Measurements from ENCODE around the gene ENC1.

The ENC1 gene

DNA sequence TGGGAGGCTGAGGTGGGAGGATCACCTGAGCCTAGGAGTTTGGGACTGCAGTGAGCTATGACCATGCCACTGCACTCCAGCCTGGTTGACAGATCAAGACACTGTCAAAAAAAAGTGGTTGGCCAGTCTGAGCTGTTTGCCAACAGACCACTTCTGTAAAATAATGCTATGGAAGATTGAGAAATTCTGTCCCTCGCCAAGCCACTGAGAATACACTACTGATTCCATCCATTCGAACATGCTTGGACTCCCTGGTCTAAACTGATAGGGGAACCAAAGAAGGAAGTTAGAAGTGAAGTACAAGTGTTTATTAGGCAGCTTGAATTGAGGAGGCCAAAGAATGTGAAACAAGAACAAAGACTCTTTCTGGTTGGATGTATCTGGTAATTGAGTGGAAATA, 27.2 kb downstream of the ENC1 start:
- no peak for DNase-seq (ENCODE audit: low read depth in 2 of 3, low spot score in 2 of 3)

DNA sequence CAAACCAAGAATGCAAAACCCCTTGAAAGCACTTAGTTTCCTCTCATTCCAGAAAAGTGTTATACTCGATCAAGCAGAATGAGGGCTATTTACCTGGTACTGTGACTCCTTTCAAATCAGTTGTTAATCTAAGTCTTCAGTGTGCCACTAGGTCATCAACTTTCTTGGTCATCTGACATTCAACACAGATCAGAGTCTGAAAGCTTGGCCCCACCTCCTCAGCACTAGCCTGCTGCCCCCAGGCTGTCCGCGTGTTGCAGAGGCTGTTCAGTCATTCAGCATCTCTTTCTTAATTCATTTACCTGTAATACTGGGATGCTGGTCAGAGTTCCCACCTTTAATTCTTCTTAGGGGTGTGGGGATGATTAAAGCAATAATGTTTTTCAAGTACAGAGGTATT, 28.5 kb downstream of the ENC1 start:
- no peak for DNase-seq (ENCODE audit: low read depth in 2 of 3, low spot score in 2 of 3)

DNA sequence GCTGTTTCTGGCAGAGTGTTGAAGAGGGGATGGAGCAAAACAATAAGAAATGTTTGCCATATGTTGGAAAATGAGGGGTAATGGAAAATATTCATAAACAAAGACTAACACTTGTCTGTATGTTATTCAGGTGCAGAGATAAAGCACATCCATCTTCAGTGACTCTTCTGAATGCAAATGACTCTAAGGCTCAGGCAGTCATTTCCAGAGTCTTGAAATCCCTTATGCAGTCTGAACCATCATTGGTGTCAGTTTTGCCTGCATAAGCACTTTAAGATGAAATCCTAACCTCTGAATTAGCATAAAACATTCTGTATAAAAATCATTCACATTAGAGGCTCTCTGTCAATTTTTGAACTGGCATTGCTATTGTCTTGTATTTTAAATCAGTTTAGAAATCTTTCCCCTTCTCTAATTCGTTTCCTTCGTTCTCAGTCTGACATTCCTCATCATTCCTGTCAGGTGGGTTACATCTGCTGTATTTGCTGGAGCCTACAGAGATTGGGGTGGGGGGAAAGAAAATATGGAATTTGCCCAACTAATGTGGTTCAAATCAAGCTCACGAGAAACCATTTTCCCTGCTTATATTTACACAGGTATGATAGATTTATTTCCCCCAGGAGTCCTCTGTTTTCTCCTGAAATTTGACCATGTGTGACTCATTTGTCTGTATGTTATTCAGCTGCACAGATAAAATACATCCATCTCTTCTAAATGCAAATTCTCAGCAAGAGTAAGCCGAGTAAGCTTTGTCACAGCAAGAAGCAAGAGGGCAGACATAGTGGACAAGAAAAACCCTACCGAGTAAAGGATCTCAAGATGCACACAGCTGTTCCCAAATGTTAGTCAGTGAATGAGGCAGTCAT, 31.6 kb downstream of the ENC1 start:
- DNase-seq (ENCODE audit: low read depth in 2 of 3, low spot score in 2 of 3): no peak

DNA sequence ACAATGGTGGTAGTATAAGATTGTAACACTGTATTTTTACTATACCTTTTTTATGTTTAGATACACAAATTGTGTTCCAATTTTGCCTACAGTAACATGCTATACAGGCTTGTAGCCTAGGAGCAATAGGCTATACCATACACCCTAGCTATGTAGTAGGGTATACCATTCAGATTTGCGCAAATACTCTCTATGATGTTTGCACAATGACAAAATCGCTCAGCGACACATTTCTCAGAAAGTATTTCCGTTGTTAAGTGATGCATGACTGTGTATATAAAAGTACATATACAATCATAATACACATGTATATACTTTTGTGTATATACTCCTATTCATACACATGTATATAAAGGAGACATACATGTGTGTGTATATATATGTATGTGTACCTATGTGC, 34.8 kb downstream of the ENC1 start:
- DNase-seq (ENCODE audit: low read depth in 2 of 3, low spot score in 2 of 3): no peak

DNA sequence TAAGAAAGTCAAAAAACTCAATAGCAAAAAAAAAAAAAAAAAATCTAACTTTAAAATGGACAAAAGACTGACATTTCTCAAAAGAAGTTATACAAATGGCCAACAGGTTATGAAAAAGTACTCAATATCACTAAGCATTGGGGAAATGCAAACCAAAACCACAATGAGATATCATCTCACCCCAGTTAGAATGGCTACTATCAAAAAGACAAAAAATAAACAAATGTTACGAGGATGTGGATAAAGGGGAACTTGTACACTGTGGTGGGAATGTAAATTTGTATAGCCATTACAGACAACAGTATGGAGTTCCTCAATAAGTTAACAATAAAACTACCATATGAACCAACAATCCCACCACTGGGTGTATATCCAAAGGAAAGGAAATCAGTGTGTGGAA, 37.2 kb downstream of the ENC1 start:
- no peak for DNase-seq (ENCODE audit: low read depth in 2 of 3, low spot score in 2 of 3)

DNA sequence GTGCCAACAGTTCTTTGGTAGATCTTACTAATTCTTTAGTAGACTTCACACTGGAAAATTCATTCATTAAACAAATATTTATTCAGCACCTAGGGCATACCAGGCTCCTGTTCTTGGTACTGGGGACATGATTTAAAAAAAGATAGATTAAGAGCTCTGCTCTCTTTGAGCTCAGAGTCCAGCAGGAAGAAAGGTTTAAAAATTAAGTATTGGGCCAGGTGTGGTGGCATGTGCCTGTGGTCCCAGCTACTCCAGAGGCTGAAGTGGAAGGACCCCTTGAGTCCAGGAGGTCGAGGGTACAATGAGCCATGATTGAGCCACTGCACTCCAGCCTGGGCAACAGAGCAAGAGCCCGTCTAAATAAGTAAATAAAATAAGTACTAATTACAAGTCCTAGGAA, 41.4 kb downstream of the ENC1 start:
- DNase-seq (ENCODE audit: low read depth in 2 of 3, low spot score in 2 of 3): no peak

DNA sequence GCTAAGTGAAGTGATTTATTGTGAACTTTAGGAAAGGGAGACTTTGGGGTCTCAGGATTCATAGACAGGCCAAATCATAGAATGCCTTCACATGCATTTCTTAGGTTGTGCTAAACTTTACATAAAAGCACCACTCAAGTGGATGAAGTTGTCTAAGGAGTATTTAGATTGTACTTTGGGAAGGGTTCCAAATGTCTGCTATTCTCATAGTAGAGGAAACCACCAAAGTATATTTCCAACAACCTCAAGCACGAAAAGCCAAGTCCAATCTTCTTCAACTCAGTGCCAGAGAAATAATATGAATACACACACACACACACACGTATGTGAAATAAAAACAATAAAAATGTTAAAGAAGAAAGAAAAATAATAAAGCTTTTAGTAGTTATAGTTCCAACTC, 41.8 kb downstream of the ENC1 start:
- DNase-seq (ENCODE audit: low read depth in 2 of 3, low spot score in 2 of 3): no peak

DNA sequence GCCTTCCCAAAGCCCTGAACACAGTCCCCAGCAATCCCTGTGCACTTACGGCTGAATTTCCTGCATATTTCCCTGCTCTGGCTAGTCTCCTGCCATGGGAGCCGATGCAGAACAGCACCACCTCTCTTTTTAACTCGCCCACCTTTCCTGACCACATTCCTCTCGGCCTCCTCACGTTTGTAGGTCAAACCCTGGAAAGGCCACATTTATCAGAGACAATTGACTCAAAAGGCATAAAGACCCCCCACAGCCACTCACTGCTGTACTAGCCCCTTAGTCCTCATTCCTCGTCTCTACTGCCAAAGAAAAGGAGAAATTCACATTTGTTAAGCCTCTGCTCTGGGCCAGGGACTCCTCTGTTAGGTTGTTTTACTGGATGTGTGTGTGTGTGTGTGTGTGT, 43.6 kb downstream of the ENC1 start:
- no peak for DNase-seq (ENCODE audit: low read depth in 2 of 3, low spot score in 2 of 3)

DNA sequence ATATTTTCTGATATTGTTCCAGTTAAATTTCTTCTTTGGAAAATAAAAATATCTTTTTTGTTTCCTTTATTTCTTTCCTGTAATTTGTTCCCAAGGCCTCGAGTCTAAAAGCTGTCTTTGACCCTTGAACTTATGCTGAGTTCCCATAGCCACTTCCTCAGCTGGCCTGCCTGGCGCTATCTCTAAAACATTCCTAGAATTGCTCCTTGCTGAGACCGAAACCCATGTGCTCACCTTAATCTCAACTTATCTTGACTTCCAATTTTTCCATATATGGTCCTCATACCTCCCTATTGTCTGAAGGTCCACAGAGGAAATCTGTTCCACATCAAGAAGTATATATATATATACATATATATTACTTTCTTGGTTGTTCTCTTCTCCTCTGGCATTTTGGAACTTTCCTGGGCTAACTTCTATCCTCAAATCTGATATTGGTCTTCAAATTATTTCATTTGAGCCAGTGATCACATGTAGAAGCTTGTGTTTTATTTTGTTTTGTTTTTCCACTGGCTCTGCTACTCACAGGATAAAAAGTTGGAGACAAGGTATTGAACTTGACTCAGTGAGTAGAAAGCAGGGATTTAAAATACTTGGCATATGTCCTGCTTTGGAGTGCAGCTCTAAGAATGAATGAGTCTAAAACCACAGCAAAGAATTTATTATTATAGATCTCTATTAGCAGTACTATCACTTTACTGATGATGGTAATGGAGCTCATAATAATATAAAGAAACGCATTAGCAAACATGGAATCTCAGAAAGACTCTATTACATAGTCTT, 45.2 kb downstream of the ENC1 start:
- no peak for DNase-seq (ENCODE audit: low read depth in 2 of 3, low spot score in 2 of 3)

DNA sequence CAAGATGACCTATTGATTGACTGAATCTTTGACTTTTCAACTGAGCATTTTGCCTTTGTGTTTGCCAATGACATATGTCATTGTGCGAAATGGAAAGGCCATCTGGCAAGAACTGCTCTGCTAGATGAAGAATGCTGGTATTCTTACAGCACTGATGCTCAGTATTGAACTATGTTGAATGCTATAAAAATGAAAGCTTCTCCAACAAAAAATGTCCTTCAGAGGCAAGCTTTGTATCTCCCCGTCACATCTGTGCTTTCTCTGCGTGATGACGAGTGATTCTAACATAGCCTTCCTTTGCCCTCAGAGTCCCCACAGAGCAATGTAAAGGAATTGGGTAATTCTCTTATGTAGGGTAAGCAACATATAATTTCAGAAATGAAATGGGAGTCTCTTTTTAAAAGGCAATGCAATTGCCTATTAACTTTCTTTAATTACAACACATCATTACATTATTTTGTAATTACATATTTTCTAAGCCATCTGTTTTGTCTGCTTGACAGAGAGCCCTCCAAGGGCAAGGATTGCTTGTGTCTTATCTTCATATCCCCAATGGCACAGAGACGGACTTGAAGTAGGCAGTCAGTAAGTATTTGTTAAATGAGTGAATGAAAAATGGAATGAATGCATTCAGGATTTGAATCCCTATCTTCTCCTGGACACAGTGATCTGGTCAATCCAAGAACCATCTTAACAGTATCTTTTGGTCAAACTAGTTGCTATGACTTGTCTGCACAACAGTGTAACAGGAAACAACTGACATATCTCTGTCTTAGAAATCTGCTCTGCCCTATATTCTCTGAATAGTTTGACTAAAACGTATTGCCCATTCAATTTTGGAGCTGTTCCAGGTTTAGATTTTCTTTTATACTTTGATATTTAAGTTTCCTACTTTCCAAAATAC, 46.1 kb downstream of the ENC1 start:
- no peak for DNase-seq (ENCODE audit: low read depth in 2 of 3, low spot score in 2 of 3)

DNA sequence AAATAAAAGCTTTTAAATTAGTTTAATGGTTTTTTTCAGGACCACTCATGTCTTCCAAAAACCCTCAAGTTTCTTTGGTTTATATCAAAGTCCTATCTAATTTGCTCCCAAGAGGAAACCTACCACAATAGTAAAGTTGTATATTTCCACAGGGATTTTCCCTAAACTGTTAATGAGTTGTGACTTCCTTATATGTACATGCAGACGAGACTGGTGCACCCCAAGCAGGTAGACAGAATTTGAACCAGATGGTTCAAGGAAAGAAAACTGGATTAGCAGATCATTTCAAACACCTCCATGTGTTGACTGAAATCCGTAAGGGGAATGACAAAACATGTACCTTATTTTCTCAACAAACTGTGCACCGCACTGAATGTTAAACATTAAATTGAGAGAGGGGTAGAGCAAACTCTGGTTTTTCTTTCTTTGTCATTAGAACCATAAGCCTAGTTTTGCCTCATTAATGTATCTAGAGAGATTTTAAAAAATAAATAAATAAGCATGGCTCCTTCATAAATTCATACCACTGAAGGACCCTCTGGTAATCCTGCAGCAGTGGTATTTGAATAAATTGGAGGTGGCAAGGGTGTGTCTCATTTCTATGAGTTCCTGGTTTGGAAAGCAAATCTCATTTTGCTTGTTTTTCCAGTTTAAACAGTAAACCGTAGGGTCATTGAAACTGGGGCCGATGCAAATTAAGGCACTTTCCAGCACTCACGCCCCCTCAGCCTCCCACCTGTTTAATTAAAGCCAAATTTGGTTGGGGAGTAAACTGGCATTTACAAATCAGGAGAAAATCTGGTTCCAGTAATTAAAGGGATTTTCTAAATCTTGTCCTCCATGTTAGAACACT, 51.1 kb downstream of the ENC1 start:
- DNase-seq (ENCODE audit: low read depth in 2 of 3, low spot score in 2 of 3): no peak

DNA sequence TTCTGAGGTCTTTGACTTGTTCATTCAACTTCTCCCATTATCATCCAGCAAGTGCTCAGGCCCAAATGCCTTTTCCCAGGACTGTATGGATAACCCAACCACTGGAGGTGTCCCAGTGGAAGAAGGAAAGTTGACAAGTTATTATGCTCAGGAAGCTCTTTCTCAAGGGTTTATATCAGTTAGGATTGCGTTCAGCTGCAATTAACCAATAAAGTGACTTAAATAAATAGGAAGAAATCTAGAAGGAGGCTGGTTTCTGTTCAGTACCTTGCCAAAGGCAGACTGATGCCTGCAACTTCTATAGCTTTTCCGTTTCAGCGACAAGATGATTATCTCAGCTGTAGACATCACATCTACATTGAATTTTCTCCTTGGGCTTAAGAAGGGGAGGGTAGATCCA, 52.1 kb downstream of the ENC1 start:
- no peak for DNase-seq (ENCODE audit: low read depth in 2 of 3, low spot score in 2 of 3)

DNA sequence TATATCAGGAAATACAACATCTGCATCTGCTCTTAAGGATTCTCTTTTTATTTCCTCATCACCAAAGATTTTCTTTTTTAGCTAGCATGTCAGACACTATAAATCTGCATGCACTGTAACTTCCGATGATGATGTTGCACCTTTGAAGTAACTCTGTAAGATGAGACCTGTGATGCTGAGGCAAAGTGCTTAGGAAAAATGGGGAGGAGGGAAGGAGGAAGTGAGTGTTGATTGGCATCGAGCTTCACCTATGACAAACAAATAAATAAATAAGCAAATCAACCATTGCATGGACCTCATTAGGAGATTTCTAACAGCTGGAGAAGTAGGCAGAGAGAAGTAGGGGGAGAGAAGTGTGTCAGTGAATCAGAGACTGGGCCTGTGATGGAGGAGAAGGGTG, 52.6 kb downstream of the ENC1 start:
- no peak for DNase-seq (ENCODE audit: low read depth in 2 of 3, low spot score in 2 of 3)

DNA sequence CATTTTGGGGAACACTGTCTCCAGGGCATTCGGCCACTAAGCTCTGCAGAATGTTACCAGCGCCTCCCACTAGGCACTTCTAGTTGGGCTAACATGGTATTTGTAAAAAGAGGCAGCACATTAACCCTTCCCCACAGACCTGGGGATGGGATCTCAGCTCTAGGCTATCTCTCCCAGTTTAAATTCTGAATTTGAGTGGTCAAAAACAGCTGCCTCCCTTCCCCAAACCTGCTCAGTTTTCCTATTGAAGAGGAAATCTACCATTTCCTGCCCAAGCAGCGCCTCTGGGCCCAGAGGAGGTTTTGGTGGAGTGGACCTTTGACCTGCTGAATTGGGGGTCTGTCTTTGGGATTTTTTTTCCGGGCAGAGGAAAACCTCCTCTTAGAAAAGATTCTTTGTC, 53.2 kb downstream of the ENC1 start:
- DNase-seq (ENCODE audit: low read depth in 2 of 3, low spot score in 2 of 3): no peak

DNA sequence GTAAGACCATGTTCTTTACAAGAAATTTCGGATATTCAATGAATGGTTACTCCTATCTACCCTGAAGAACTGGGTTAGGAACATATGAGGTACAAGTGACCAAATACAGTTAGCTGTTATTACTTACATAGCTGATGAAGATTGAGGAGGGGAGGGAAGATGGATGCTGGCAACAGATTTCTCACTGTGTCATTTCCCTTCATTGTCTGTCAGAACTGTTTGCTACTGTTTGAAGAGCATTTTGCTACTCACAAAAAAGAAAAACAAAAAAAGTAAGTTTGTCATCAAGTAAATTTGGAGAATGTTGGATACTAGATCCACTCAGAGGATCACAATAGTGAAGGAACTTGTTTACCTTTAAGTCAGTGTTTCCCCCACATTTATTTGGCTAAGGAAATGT, 53.7 kb downstream of the ENC1 start:
- DNase-seq (ENCODE audit: low read depth in 2 of 3, low spot score in 2 of 3): no peak

DNA sequence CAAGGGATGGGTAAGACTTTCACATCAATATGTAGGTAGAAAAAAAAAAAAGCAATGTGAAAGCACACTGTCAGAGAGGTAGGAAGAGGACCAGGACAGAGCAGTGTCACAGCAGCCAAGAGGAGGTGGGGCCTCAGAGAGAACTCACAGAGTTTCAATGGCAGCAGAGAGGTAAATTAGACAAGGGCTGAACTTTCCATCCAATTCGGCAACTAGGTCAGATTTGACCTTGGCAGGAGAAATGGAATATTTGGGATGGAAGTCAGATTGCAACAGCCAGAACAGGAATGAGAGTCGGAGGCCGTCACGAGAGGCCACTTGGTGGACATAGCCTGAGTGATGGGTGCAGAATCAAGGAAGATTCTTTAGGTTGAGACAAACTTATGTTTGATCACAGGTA, 57.7 kb downstream of the ENC1 start:
- no peak for DNase-seq (ENCODE audit: low read depth in 2 of 3, low spot score in 2 of 3)

DNA sequence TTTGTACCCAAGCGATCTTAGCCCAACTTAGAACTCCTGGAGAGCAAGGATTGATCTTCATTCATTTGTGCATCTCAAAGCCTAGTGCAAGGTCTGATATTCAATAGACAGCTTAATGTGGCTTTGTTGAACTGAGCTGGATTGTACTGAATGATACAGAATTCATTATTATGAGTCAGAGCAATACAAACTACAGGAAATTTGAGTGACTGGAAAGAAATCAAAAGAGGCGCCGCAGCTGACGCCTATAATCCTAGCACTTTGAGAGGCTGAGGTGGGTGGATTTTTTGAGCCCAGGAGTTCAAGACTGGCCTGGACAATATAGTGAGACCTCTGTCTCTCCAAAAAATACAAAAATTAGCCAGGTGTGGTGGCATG, 58.6 kb downstream of the ENC1 start:
- DNase-seq (ENCODE audit: low read depth in 2 of 3, low spot score in 2 of 3): no peak

DNA sequence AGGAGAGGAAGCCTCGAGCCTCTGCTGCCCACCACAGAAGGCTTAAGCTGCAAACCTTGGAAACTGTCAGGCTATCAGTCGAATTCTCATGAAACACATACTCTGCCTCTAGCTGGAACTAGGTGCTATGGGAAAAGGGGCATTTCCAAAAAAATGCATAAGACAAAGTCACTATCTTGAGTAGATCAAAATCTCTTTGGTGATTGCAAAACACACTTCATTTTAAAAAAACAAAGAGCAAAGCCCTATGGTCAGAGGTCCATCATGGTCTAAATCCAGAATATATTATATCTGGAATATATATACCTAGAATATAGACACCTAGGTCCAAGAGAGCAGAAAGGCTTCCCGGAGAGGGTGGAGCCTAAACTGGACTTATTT, 59.8 kb downstream of the ENC1 start:
- DNase-seq (ENCODE audit: low read depth in 2 of 3, low spot score in 2 of 3): no peak

DNA sequence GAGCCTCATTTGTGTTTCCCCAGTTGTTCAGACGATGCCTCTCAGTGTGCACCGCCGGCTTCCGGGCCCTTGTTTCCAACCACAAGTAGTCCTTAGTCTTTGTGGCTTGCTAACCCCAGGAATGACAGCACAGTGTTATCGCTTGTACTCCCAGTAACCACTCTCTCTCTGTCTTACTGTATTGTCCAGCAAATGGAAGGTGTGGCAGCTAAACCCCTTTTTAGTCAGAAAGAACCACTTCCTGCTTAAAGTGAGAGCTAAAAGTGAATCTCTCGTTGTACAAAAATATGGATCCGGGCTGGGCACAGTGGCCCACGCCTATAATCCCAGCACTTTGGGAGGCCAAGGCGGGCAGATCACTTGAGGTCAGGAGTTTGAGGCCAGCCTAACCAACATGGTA, 61.3 kb downstream of the ENC1 start:
- DNase-seq (ENCODE audit: low read depth in 2 of 3, low spot score in 2 of 3): peak in 2 of 3 experiments; percentile 20 to 37

DNA sequence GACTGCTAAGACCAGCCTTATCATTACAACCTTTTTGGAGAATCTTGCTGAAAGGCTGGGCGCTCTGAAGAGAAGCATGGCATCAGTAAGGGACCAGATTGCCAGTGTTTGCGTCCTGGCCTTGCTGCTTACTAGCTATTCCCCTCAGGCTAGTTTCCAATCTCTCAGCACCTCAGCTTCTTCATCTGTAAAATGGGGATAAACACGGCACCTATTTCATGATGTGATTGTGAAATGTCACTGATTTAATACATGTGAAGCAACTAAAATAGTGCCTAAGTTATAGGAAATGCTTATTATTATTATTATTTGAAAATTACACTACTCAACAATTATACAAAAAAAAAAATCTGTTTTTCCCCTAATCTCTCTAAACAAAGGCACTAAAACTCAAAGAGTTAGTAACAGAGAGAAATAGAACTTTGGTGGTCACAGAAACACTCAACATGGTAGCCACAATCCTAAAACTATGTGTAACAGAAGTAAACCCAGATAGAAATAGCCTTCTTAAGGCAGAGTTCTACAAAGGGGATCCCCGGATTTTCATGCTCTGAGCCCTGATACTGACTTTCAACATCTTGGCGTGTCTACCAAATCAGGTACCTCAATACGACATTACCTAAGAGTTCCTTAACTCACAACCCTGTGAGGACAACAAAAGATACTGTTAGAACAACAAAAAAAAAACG, 62.0 kb downstream of the ENC1 start:
- no peak for DNase-seq (ENCODE audit: low read depth in 2 of 3, low spot score in 2 of 3)
